Stimulated activated CD4-positive, alpha-beta T cell treated with anti-CD3 and anti-CD28 coated beads, Interleukin-1b, Interleukin-23, amount 100 ng/mL, for 48 hours (primary cell): ENCODE results near the gene NAA16.

Source experiments
- DNase-seq: peaks from one replicate; pipeline ENCODE4 v3.0.0-alpha.2; 2020

NAA16 gene

GRCh38 chr13:41361491-41361890, 50.4 kb downstream of the NAA16 start:
- DNase-seq = no peak

GRCh38 chr13:41364043-41364442, 53.0 kb downstream of the NAA16 start:
- no peak for DNase-seq

- no peak for DNase-seq
These were observed 54.6 kb downstream of the NAA16 start for GRCh38 chr13:41365631-41366030.

- DNase-seq = no peak
These were observed 59.7 kb downstream of the NAA16 start for GRCh38 chr13:41370736-41371135.

GRCh38 chr13:41377446-41377845, 66.4 kb downstream of the NAA16 start:
- no peak for DNase-seq

- no peak for DNase-seq
These were observed 71.4 kb downstream of the NAA16 start for GRCh38 chr13:41382431-41382830.

- DNase-seq = no peak
These were observed 72.3 kb downstream of the NAA16 start for GRCh38 chr13:41383386-41383785.

- no peak for DNase-seq
These were observed 73.9 kb downstream of the NAA16 start for GRCh38 chr13:41384749-41385503.

GRCh38 chr13:41386211-41386610, 75.1 kb downstream of the NAA16 start:
- DNase-seq = no peak

- DNase-seq = no peak
These were observed 76.5 kb downstream of the NAA16 start for GRCh38 chr13:41387576-41387975.

GRCh38 chr13:41388143-41388881, 77.2 kb downstream of the NAA16 start:
- DNase-seq = no peak

GRCh38 chr13:41389580-41389979, 78.5 kb downstream of the NAA16 start:
- no peak for DNase-seq

- DNase-seq = no peak
These were observed 83.1 kb downstream of the NAA16 start for GRCh38 chr13:41394166-41394565.

GRCh38 chr13:41398494-41399170, 87.6 kb downstream of the NAA16 start:
- no peak for DNase-seq

GRCh38 chr13:41401366-41401765, 90.3 kb downstream of the NAA16 start:
- DNase-seq = no peak

GRCh38 chr13:41402691-41403511, 91.8 kb downstream of the NAA16 start:
- DNase-seq = no peak

GRCh38 chr13:41403983-41404382, 92.9 kb downstream of the NAA16 start:
- DNase-seq = no peak

- DNase-seq = no peak
These were observed 94.3 kb downstream of the NAA16 start for GRCh38 chr13:41405367-41405766.

- DNase-seq = no peak
These were observed 96.3 kb downstream of the NAA16 start for GRCh38 chr13:41407380-41407779.

- no peak for DNase-seq
These were observed 97.1 kb downstream of the NAA16 start for GRCh38 chr13:41408121-41408520.

GRCh38 chr13:41408746-41409145, 97.7 kb downstream of the NAA16 start:
- DNase-seq = no peak

GRCh38 chr13:41409611-41410010, 98.5 kb downstream of the NAA16 start:
- no peak for DNase-seq

- no peak for DNase-seq
These were observed 100.0 kb downstream of the NAA16 start for GRCh38 chr13:41411060-41411459.
